Astrocyte of the spinal cord (primary cell): ENCODE data around the gene HBQ1.

ENCODE experiments used
- DNase-seq: peaks from one replicate; pipeline ENCODE4 v3.0.0; 2011; ENCODE audit warnings: low read depth, low spot score
- H3K4me3 ChIP-seq: 2 replicates; pipeline ENCODE4 v1.5.1; 2011; ENCODE audit warnings: low read depth, mild to moderate bottlenecking, low read length, moderate library complexity
- CTCF ChIP-seq: IDR thresholded peaks from 2 replicates; pipeline ENCODE4 v1.5.1; 2012; ENCODE audit warnings: low read depth, mild to moderate bottlenecking, low read length, inconsistent platforms
- in situ Hi-C: cut with HindIII; loops from 2 replicates; pipeline ENCODE4 v1.10.0; 2017; ENCODE audit warnings: low sequenced_read_pairs

The HBQ1 gene

GRCh38 chr16:187330-187729, 7.1 kb downstream of the HBQ1 start:
- in situ Hi-C loops: no loop called here
- no peak for DNase-seq
- H3K4me3 ChIP-seq: no peak overlapping the region
- TF ChIP-seq CTCF: no peak

DNA sequence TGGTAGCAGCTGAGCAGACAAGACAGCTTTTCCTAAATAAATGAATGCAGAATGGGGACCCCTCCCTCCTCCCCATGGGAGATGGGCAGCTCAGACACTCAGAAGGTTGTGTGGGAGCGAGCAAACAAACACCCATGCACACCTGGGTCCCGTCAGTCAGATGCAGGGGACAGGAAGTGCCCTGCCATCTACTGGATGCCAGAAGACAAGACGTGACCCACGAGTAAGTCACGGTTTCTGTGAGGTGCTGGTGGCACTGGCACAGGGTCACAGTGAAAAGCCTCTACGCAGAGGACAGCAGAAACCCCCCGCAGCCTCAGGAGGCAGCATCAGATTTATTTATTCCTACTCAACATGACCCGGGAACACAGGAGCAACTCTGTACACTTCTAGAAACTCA, 8.4 kb downstream of the HBQ1 start:
- DNase-seq: no peak

GRCh38 chr16:189604-190186, 9.4 kb downstream of the HBQ1 start:
- no peak for DNase-seq
- no peak for TF ChIP-seq CTCF
- in situ Hi-C loops: no loop called here

More for the DNA sequence above, 8.4 kb downstream of the HBQ1 start:
- peak; percentile 3 for TF ChIP-seq CTCF
- in situ Hi-C loops: no loop called here
- H3K4me3 ChIP-seq: no peak overlapping the region

GRCh38 chr16:191831-192230, 11.6 kb downstream of the HBQ1 start:
- H3K4me3 ChIP-seq: no peak overlapping the region
- no peak for TF ChIP-seq CTCF
- DNase-seq: no peak
- in situ Hi-C loops: no loop called here

More at GRCh38 chr16:189604-190186, 9.4 kb downstream of the HBQ1 start:
- H3K4me3 ChIP-seq: no peak overlapping the region

DNA sequence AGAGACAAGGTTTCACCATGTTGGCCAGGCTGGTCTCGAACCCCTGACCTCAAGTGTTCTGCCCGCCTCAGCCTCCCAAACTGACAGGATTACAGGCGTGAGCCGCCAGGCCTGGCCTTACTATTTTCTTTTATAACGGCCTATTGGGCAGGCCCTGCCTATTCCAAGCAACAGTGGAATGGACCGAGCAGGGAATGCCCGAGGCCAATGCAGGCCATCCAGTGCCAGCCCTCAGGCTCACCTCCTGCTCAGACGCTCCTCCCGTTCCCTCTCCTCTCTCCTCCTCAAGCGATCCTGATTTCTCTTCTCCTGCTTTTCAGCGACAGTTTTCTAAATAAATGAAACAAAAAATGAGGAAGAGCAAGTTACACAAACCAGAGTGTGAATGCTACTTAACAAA, 12.4 kb downstream of the HBQ1 start:
- no peak overlapping the region for H3K4me3 ChIP-seq
- in situ Hi-C loops: no loop called here
- DNase-seq: no peak
- no peak for TF ChIP-seq CTCF

- in situ Hi-C loops: no loop called here
- no peak overlapping the region for H3K4me3 ChIP-seq
- TF ChIP-seq CTCF: no peak
- no peak for DNase-seq
Measured at GRCh38 chr16:193441-193840, 13.2 kb downstream of the HBQ1 start.

DNA sequence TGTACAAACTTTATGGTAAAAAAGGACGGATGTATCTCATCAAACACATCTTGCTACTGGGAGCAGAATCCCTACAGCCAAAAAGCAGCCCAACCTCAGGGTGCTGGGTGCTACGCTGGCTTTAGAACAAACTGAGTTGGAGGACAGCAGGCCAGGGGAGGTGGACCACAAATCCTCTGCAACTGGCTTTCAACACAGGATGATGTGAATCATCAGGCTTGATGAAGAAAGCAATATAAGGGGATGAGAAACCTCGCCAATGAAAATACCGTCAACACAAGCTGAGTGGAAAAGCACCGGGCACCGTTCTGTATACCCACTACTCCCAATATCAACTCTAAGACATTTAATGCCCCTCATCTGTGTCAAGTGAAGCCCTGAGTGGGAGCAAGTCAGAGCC, 14.3 kb downstream of the HBQ1 start:
- in situ Hi-C loops: no loop called here

More for the DNA sequence above, 14.3 kb downstream of the HBQ1 start:
- DNase-seq: peak; percentile 19
- no peak overlapping the region for H3K4me3 ChIP-seq
- TF ChIP-seq CTCF: no peak
